ENCODE results near the gene BRICD5. TPM values are rescaled to one million over a fixed set of nuclear protein-coding genes. Genes with fewer than 3 reads are reported as not detected.
A peak's percentile ranks its signal among the peaks of the same experiment; 100 is the strongest.
"Not testable (repeated sequence)": the region's sequence is repeated elsewhere in the genome, so short reads cannot be mapped to it uniquely, and the experiment has no call there.

BRICD5 gene
- total RNA-seq: 3.7 TPM

- no peak for DNase-seq
Measured at GRCh38 chr16:2210386-2211365, at the start of gene BRICD5. BRICD5 (minus strand) TSS chr16:2210863; CDS start chr16:2210833, 30 bp downstream.

DNA sequence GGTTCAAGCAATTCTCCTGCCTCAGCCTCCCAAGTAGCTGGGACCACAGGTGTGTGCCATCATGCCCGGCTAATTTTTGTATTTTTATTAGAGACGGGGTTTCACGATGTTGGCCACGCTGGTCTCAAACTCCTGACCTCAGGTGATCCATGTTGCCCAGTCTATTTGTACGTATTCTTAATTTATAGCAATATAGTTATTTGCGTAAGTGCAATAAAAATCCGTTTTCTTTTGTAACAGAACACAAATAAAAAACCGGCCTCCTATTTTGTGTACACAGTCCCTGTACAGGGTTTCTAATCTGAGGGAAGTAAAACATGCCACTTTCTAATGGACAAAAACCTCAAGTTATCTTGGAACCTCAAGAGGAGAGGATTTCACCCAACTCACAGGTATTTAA lies 49.6 kb upstream of the BRICD5 start:
- DNase-seq: no peak

DNA sequence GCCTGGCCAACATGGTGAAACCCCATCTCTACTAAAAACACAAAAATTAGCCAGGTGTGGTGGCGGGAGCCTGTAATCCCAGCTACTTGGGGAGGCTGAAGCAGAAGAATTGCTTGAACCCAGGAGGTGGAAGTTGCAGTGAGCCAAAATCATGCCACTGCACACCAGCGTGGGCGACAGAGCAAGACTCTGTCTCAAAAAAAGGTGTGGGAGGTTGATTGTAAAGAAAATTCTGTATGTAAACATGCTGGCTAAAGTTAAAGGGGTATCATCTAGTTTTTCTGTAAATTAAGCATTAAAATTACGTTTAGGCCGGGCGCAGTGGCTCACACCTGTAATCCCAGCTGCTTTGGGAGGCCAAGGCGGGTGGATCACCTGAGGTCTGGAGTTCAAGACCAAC lies 47.9 kb upstream of the BRICD5 start:
- DNase-seq: not testable (repeated sequence)

DNA sequence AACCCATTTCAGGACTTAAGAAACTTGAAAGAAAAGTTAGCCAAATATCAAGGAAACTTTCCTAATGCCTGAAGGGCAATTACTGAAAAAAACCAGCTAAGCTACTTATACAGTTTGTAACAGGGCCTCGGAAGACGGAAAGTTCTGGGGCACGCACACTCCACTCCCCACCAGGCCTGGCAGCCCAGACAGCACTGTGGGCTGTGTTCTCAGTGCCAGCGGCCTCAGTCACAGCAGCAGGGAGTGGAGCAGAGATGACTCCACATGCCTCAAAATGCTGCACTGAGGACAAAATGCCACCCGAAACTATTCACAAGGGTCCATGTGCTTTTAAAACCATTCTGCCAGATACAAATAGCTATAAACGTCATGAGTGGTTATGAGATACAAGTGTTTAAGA lies 47.1 kb upstream of the BRICD5 start:
- DNase-seq: no peak

GRCh38 chr16:2256531-2257140 lies 46.0 kb upstream of the BRICD5 start:
- DNase-seq: no peak

- no peak for DNase-seq
Measured at GRCh38 chr16:2253293-2253692, 42.6 kb upstream of the BRICD5 start.

GRCh38 chr16:2252806-2253148 lies 42.1 kb upstream of the BRICD5 start:
- no peak for DNase-seq

GRCh38 chr16:2251296-2252111 lies 40.8 kb upstream of the BRICD5 start, which contains the start of gene ECI1:
ECI1 (minus strand) TSS chr16:2251587; CDS start chr16:2251566, 21 bp downstream.
- DNase-seq: peak; percentile 85

DNA sequence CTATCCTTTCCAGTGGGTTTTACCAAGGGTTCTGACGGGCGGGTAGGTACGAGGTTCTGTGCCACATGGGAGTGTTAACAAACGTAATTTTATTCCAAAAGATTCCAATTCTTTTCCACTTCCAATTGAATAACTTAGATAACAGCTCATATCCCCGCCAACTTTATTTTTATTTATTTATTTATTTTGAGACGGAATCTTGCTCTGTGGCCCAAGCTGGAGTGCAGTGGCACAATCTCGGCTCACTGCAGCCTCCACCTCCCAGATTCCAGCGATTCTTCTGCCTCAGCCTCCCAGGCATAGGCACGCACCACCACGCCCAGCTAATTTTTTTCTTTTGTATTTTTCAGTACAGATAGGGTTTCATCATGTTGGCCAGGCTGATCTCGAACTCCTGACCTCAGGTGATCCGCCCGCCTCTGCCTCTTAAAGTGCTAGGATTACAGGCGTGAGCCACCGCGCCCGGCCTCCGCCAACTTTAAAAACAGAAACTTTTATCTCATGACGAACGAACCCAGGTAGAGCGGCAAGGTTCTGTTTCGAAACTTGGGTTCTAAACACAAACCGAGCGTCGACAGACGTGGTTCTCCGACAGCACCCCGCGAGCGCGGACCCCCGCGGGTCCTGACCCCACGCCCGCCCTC lies 40.1 kb upstream of the BRICD5 start:
- no peak for DNase-seq

- no peak for DNase-seq
Measured at GRCh38 chr16:2246301-2246885, 35.7 kb upstream of the BRICD5 start.

GRCh38 chr16:2244926-2245795 lies 34.5 kb upstream of the BRICD5 start:
- DNase-seq: no peak

- DNase-seq: no peak
Measured at GRCh38 chr16:2244301-2244700, 33.6 kb upstream of the BRICD5 start.

GRCh38 chr16:2243781-2244180 lies 33.1 kb upstream of the BRICD5 start:
- DNase-seq: no peak

DNA sequence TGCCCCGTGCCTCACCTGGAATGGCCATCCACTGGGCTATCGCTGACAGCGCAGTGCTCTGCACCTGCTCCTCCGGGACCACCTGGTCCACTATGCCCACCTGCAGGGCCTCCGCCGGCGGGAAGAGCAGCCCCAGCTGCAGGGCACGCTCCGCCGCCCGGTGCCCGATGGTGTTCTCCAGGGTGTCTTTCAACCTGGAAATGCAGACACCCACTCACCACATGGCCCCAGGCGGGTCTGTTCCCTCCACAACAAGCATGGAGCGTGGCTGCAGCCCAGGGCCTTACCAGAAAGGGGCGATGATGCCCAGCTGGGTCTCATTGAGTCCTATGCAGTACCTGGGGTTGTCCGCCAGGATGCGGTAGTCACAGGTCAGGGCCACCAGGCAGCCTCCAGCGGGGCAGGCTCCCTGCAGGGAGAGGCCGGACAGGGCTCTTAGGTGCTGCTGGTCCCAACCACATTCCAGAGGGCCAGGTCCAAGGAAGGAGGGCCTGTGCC lies 32.4 kb upstream of the BRICD5 start:
- DNase-seq: no peak

GRCh38 chr16:2242598-2242997 lies 31.9 kb upstream of the BRICD5 start:
- peak; percentile 28 for DNase-seq

- not testable (repeated sequence) for DNase-seq
Measured at GRCh38 chr16:2240331-2240730, 29.7 kb upstream of the BRICD5 start.

DNA sequence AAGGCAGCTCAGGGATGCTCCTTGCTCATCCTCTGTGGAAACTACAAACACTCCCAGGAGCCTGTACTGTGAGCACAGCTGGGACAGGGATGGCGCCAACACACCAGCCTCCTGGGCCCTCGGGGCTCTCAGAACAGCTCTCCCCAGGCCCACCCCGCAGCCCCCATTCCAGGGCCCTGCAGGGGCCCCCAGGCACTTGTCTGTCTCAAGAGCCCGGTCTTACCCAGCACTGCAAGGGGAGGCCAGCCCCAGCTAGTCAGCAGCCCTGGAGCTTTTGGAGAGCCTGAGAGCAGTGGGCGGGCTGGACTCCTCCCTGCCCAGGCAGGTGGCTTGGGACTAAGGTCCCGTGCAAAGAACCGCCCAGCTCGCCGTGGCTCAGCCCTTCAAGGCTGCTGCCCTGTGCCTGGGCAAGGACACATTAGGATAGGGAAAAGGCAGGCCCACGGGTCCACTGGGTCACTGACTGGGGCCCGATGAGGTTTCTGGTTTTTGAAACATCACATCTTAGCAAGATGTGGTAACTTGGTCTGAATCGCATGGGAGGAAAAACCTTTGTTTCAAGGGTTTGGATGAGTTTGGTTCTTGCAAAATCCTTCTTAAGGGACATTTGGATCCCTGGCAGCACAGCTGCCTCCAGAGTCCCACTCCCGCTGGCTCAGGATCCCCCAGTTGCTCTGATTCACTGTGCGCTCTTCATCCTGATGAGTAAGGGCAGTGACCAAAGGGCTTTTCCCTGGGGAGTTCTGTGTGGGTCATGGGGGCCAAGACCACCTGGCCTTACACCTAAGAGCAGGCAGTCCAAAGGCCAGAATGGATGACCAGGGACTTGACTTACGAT lies 28.4 kb upstream of the BRICD5 start:
- DNase-seq: no peak

DNA sequence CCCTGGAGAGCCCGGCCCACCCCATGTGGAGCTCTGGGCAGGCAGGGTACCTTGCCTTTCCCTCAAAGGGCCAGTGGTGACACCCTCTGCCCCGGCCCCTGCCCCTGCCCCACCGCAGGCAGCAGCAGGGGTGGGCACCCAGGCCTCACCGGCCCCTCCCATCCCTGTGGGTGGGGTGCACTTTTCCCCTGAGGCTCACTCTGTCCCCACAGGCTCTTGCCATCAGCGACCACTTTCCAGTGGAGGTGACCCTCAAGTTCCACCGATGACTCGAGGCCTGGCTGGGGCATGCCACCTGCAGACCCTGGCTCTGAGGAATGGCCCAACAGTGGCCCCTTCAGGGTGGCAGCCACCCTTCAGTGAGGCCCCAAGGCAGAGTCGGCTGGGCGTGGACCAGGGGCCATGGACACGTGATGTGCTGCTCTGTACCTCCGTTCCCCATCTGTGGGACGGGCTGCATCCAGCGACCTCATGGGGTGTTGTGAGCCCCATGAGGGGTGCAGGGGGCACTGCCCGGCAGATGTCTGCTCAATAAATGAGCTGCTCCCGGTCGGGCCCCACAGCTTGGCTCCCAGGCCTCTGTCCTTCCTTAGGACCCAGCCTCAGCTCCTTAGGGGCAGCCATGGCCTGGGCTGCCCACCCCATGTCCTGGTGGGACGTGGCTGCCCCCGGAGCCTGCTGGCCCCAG lies 27.6 kb upstream of the BRICD5 start:
- no peak for DNase-seq

All from occipital lobe (tissue), 2 donors.